ENCODE results near the gene TSPAN13. TPM values are rescaled to one million over a fixed set of nuclear protein-coding genes. Genes with fewer than 3 reads are reported as not detected.

Gene TSPAN13
- total and polyA plus RNA-seq, 12 donors: 6.8 to 40.1 (median 11.8) TPM

- TF ChIP-seq CTCF (IDR thresholded peaks at IDR 0.05): no peak
- ATAC-seq (no peak), DNase-seq (no peak)
- Histone ChIP-seq H3K36me3 (no peaks in the 10 kb centered on the region), H3K27ac (no peak overlapping the region), H3K27me3 (no peaks in the 10 kb centered on the region), H3K4me3 (no peak overlapping the region), H3K9me3 (no peaks in the 10 kb centered on the region), H3K4me1 (peaks cover 0 to 3% (median 0%) of the 10 kb centered on the region in 9 donors)
- intact Hi-C loops (cut with DNase I): no loop called here
- WGBS, 2 donors: 74 to 78% methylated on average over 5 of the region's 5 CpGs
These were observed 38.5 kb downstream of the TSPAN13 start for GRCh38 chr7:16791905-16792698.

- 81 to 82% methylated on average over 3 of the region's 3 CpGs for WGBS, 2 donors
These were observed 41.4 kb downstream of the TSPAN13 start for GRCh38 chr7:16794986-16795385.

GRCh38 chr7:16795624-16796023, 42.1 kb downstream of the TSPAN13 start:
- intact Hi-C loops (cut with DNase I): no loop called here
- H3K9me3 ChIP-seq: no peaks in the 10 kb centered on the region
- ATAC-seq: no peak
- TF ChIP-seq CTCF (IDR thresholded peaks at IDR 0.05): no peak
- no peak overlapping the region for H3K4me3 ChIP-seq
- 36 to 46% methylated on average over 6 of the region's 6 CpGs for WGBS, 2 donors
- no peaks in the 10 kb centered on the region for H3K27me3 ChIP-seq
- no peaks in the 10 kb centered on the region for H3K36me3 ChIP-seq
- DNase-seq: no peak
- peaks cover 0 to 3% (median 0%) of the 10 kb centered on the region in 9 donors for H3K4me1 ChIP-seq
- H3K27ac ChIP-seq: no peak overlapping the region

More at GRCh38 chr7:16794986-16795385, 41.4 kb downstream of the TSPAN13 start:
- H3K36me3 ChIP-seq: no peaks in the 10 kb centered on the region
- H3K9me3 ChIP-seq: no peaks in the 10 kb centered on the region
- DNase-seq: no peak
- no peak overlapping the region for H3K27ac ChIP-seq
- no peak for ATAC-seq
- H3K4me3 ChIP-seq: no peak overlapping the region
- H3K4me1 ChIP-seq: peaks cover 0 to 3% (median 0%) of the 10 kb centered on the region in 9 donors
- H3K27me3 ChIP-seq: no peaks in the 10 kb centered on the region
- TF ChIP-seq CTCF (IDR thresholded peaks at IDR 0.05): no peak
- intact Hi-C loops (cut with DNase I): no loop called here

GRCh38 chr7:16801111-16801542, 47.6 kb downstream of the TSPAN13 start:
- Histone ChIP-seq H3K27me3 (no peaks in the 10 kb centered on the region), H3K27ac (no peak overlapping the region), H3K4me1 (no peaks in the 10 kb centered on the region), H3K4me3 (no peak overlapping the region), H3K9me3 (no peaks in the 10 kb centered on the region), H3K36me3 (no peaks in the 10 kb centered on the region)
- ATAC-seq (no peak), DNase-seq (no peak)
- peak in 8 of 9 donors; percentile 20 to 60 (median 50) for TF ChIP-seq CTCF (IDR thresholded peaks at IDR 0.05)
- intact Hi-C loops (cut with DNase I): loop anchor here in 9 of 10 donors (5.0 to 10.0 kb wide), 4 partner anchors 106 to 116 kb away; no protein-coding TSS in a partner anchor
